H1 (cell line): Measurements from ENCODE around the gene PLXNA4. TPM values are rescaled to one million over a fixed set of nuclear protein-coding genes. Genes with fewer than 3 reads are reported as not detected.

ENCODE experiments used
- CTCF ChIA-PET: fragments of 300-600 bp; sonication (Branson Sonifier 250); formaldehyde crosslinking; loops from one replicate; lab custom pipeline; 2021; ENCODE audit not compliant: partially characterized antibody; lab: Charles Lee
- POLR2A ChIA-PET: fragments of 300-600 bp; sonication (Branson Sonifier 250); formaldehyde crosslinking; loops from one replicate; lab custom pipeline; 2021; ENCODE audit warnings: inconsistent platforms; ENCODE audit not compliant: partially characterized antibody; lab: Charles Lee
- DNase-seq, 2 experiments: peaks; one replicate each; pipeline versions ENCODE4 v3.0.0 to v3.0.0-alpha.2; 2010 to 2022; ENCODE audit warnings: low spot score in 2 of 2, low read depth in 1 of 2, mixed read lengths in 1 of 2
- FAIRE-seq: peaks from 2 replicates; lab custom pipeline; 2011; peaks lifted over from hg19 to GRCh38; lab: Jason Lieb, UNC
- H2AFZ ChIP-seq: 2 replicates; pipeline ENCODE4 v1.8.1; 2012; ENCODE audit warnings: low read length, inconsistent platforms
- H2AK5ac ChIP-seq: 2 replicates; pipeline ENCODE4 v1.6.1; 2013; ENCODE audit warnings: low read depth, low read length
- H2BK120ac ChIP-seq: replicated peaks from 2 replicates; pipeline ENCODE3; 2013; ENCODE audit warnings: low read depth, low read length, inconsistent platforms
- H2BK12ac ChIP-seq: 2 replicates; pipeline ENCODE4 v1.6.1; 2013; ENCODE audit warnings: low read depth, low read length
- H2BK15ac ChIP-seq: 2 replicates; pipeline ENCODE4 v1.6.1; 2013; ENCODE audit warnings: low read length
- H2BK20ac ChIP-seq: 2 replicates; pipeline ENCODE4 v1.6.1; 2013; ENCODE audit warnings: low read length
- H2BK5ac ChIP-seq: 2 replicates; pipeline ENCODE4 v1.6.1; 2013; ENCODE audit warnings: low read depth, low read length
- H3K14ac ChIP-seq: 2 replicates; pipeline ENCODE4 v1.6.1; 2013; ENCODE audit warnings: inconsistent platforms; ENCODE audit not compliant: insufficient read length
- H3K18ac ChIP-seq: 2 replicates; pipeline ENCODE4 v1.6.1; 2013; ENCODE audit warnings: low read length; ENCODE audit errors: extremely low read depth
- H3K23ac ChIP-seq: 2 replicates; pipeline ENCODE4 v1.6.1; 2013; ENCODE audit warnings: inconsistent platforms; ENCODE audit not compliant: insufficient read length
- H3K23me2 ChIP-seq: 2 replicates; pipeline ENCODE4 v1.6.1; 2013; ENCODE audit warnings: low read depth, low read length
- H3K27ac ChIP-seq: 2 replicates; pipeline ENCODE4 v1.6.1; 2011; ENCODE audit warnings: low read depth, low read length, inconsistent platforms
- H3K27me3 ChIP-seq, 4 experiments: replicated peaks in 1 of 4; 1 replicate in 1 of 4; 2 replicates in 3 of 4; pipeline versions ENCODE4 v1.6.1 to v1.8.1; 2011 to 2013; ENCODE audit warnings: low read length in 3 of 4, mild to moderate bottlenecking in 3 of 4, inconsistent platforms in 2 of 4, mixed read lengths in 2 of 4, moderate library complexity in 1 of 4; ENCODE audit not compliant: control insufficient read depth in 3 of 4, insufficient read depth in 3 of 4; ENCODE audit errors: extremely low read depth in 1 of 4
- H3K36me3 ChIP-seq, 4 experiments: 2 replicates each; pipeline versions ENCODE4 v1.6.1 to v1.8.1; 2011 to 2013; ENCODE audit warnings: mild to moderate bottlenecking in 4 of 4, low read length in 3 of 4, moderate library complexity in 2 of 4, control low read depth in 1 of 4, inconsistent platforms in 1 of 4; ENCODE audit not compliant: insufficient read depth in 4 of 4, control insufficient read depth in 2 of 4
- H3K4ac ChIP-seq: replicated peaks from 2 replicates; pipeline ENCODE3; 2013; ENCODE audit warnings: low read length, low read depth, mixed read lengths, inconsistent platforms; ENCODE audit not compliant: insufficient read length
- H3K4me1 ChIP-seq, 4 experiments: replicated peaks in 1 of 4; 1 replicate in 1 of 4; 2 replicates in 3 of 4; pipeline versions ENCODE4 v1.6.1 to v1.8.1; 2011 to 2013; ENCODE audit warnings: low read length in 3 of 4, inconsistent platforms in 2 of 4, mixed read lengths in 1 of 4; ENCODE audit not compliant: insufficient read depth in 4 of 4, control insufficient read depth in 3 of 4
- H3K4me2 ChIP-seq, 2 experiments: 2 replicates each; pipeline versions ENCODE4 v1.6.1 to v1.8.1; 2011 to 2013; ENCODE audit warnings: low read depth in 2 of 2, low read length in 2 of 2, control low read depth in 1 of 2, inconsistent platforms in 1 of 2, mild to moderate bottlenecking in 1 of 2; ENCODE audit not compliant: insufficient read depth in 1 of 2
- H3K4me3 ChIP-seq, 4 experiments: fragments of 200-600, 300-600 bp in 1 of 4; sonication (generic), shearing (Covaris generic), sonication (Bioruptor Twin) in 1 of 4; 2 replicates each; pipeline versions ENCODE4 v1.5.1 to v1.8.1; 2011 to 2016; ENCODE audit warnings: low read length in 4 of 4, low read depth in 3 of 4, control low read depth in 2 of 4, inconsistent platforms in 2 of 4, mild to moderate bottlenecking in 2 of 4, mixed read lengths in 1 of 4, moderate library complexity in 1 of 4; ENCODE audit not compliant: insufficient read depth in 2 of 4; ENCODE audit errors: extremely low read depth in 1 of 4
- H3K56ac ChIP-seq: replicated peaks from 2 replicates; pipeline ENCODE3; 2013; ENCODE audit warnings: low read depth, mild to moderate bottlenecking, mixed read lengths, low read length, inconsistent platforms; ENCODE audit not compliant: insufficient read length
- H3K79me1 ChIP-seq: 2 replicates; pipeline ENCODE4 v1.6.1; 2013; ENCODE audit warnings: low read depth, low read length, control low read depth
- H3K79me2 ChIP-seq, 2 experiments: 2 replicates each; pipeline versions ENCODE4 v1.6.1 to v1.8.1; 2012 to 2013; ENCODE audit warnings: low read length in 2 of 2, mild to moderate bottlenecking in 2 of 2, inconsistent platforms in 1 of 2; ENCODE audit not compliant: insufficient read depth in 2 of 2, control insufficient read depth in 1 of 2
- H3K9ac ChIP-seq, 4 experiments: replicated peaks in 1 of 4; 1 replicate in 1 of 4; 2 replicates in 3 of 4; pipeline versions ENCODE4 v1.6.1 to v1.8.1; 2011 to 2013; ENCODE audit warnings: low read depth in 3 of 4, low read length in 3 of 4, control low read depth in 2 of 4, mild to moderate bottlenecking in 2 of 4, moderate library complexity in 2 of 4, inconsistent platforms in 1 of 4; ENCODE audit errors: extremely low read depth in 1 of 4
- H3K9me3 ChIP-seq, 2 experiments: 2 replicates each; pipeline versions ENCODE4 v1.6.1 to v1.8.1; 2012 to 2013; ENCODE audit warnings: mild to moderate bottlenecking in 2 of 2, moderate library complexity in 2 of 2, control low read depth in 1 of 2, inconsistent platforms in 1 of 2, low read depth in 1 of 2, low read length in 1 of 2, mixed read lengths in 1 of 2; ENCODE audit not compliant: insufficient read depth in 2 of 2
- H4K20me1 ChIP-seq, 2 experiments: replicated peaks in 1 of 2; 2 replicates each; pipeline versions ENCODE3 to v1.8.1; 2011 to 2013; ENCODE audit warnings: inconsistent platforms in 2 of 2, low read length in 2 of 2, mild to moderate bottlenecking in 1 of 2; ENCODE audit not compliant: insufficient read depth in 2 of 2, control insufficient read depth in 1 of 2
- H4K5ac ChIP-seq: 2 replicates; pipeline ENCODE4 v1.6.1; 2013; ENCODE audit warnings: low read length, low read depth, mixed read lengths, inconsistent platforms; ENCODE audit not compliant: insufficient read length
- H4K8ac ChIP-seq: 2 replicates; pipeline ENCODE4 v1.8.0; 2013; ENCODE audit warnings: mild to moderate bottlenecking, moderate library complexity, low read length, inconsistent platforms; ENCODE audit not compliant: insufficient read depth; ENCODE audit errors: extremely low read depth
- H4K91ac ChIP-seq: replicated peaks from 2 replicates; pipeline ENCODE3; 2013; ENCODE audit warnings: low read length, mixed read lengths, inconsistent platforms; ENCODE audit not compliant: insufficient read length
- SRF ChIP-seq: IDR thresholded peaks from 2 replicates; pipeline ENCODE4 v1.6.1; 2011; ENCODE audit warnings: mild to moderate bottlenecking, low read depth, low read length, moderate library complexity
- YY1 ChIP-seq: IDR thresholded peaks from 2 replicates; pipeline ENCODE4 v1.6.1; 2011; ENCODE audit warnings: low read depth, mild to moderate bottlenecking, low read length
- WGBS, 2 experiments: shearing (Covaris generic) in 1 of 2; methylation state at CpG; one replicate each; pipeline versions ENCODE4 v1.1.6 to v1.1.7; 2013 to 2015; ENCODE audit warnings: low lambda C conversion rate in 2 of 2, mixed read lengths in 2 of 2, inconsistent platforms in 1 of 2, low coverage in 1 of 2, missing lambda C conversion rate in 1 of 2; ENCODE audit not compliant: insufficient replicate concordance in 2 of 2, insufficient coverage in 1 of 2, insufficient read length in 1 of 2; ENCODE audit errors: extremely low coverage in 1 of 2, missing lambda C conversion rate in 1 of 2; 5-methylcytosine and 5-hydroxymethylcytosine counted together
- polyA plus RNA-seq, 7 experiments: library from polyadenylated mRNA; depleted of rRNA in 3 of 7; stranded (reverse) in 5 of 7; unstranded in 2 of 7; fragments of >200 nt in 5 of 7; fragments of 200-250 nt in 2 of 7; gene quantifications; 1 replicate in 5 of 7; 2 replicates in 1 of 7; 4 replicates in 1 of 7; pipeline versions ENCODE4 v1.2.1 to v1.2.3, GENCODE V29; 2011 to 2013; ENCODE audit warnings: missing spikeins in 2 of 7, mixed read lengths in 2 of 7
- total RNA-seq: library from RNA; stranded (reverse); fragmentation: NEBNext Ultra II Directional; extraction: Animal tissue kit (Norgen Biotek cat#: 25700); gene quantifications from 2 replicates; pipeline ENCODE4 v1.2.1, GENCODE V29; 2021

The PLXNA4 gene
- total and polyA plus RNA-seq, 2 of the 8 experiments (the other 6 are each of a cell fraction or from before 2014, with no cell fraction given), result 0.76 to 0.79 TPM

DNA sequence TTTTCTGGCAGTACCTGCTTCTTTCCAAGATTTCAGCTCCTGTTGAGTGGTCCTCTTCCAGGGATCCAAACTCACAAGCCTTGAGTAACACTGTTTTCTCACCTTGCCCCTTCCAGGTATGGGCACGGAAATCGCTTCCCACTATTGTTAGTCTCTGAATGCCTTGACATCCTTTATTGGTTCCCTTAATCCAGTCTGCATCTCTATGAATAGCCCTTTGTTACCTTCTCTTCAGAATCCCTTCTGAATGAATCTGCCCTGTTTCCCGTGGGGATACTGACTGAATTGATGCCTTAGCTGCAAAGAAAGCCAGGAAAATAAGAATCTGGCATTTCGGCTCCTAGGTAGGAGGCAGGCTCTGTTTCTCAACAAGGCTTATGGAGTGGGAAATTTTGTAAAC, 467.7 kb downstream of the PLXNA4 start:
- H2BK120ac ChIP-seq, result no peak overlapping the region
- H2BK20ac ChIP-seq, result no peak overlapping the region
- no peak overlapping the region for H3K56ac ChIP-seq
- no peak overlapping the region for H2AFZ ChIP-seq
- no peak overlapping the region for H4K8ac ChIP-seq
- no peak overlapping the region; the same call in 1 of the 2 replicates for H2BK12ac ChIP-seq
- H3K4me1 ChIP-seq, result peaks cover 4 to 8% (median 6%) of the 10 kb centered on the region in 4 experiments; a peak in 6 of 7 replicates
- ChIA-PET CTCF (no interaction called here), POLR2A (no interaction called here)
- H3K27ac ChIP-seq, result no peak overlapping the region
- peak; percentile 58 for FAIRE-seq
- no peaks in the 10 kb centered on the region for H3K9me3 ChIP-seq
- H4K91ac ChIP-seq, result no peak overlapping the region
- TF ChIP-seq YY1 (no peak), SRF (peak; percentile 51; the same call in 1 of the 2 replicates)
- H3K4me2 ChIP-seq, result no peak overlapping the region
- 52% methylated on average over 4 of the region's 4 CpGs; no CpG with 5 or more reads in 1 of the 2 experiments for WGBS, 2 experiments
- no peak overlapping the region for H3K23ac ChIP-seq
- no peak overlapping the region for H4K5ac ChIP-seq
- H3K23me2 ChIP-seq, result no peaks in the 10 kb centered on the region
- no peak overlapping the region for H3K14ac ChIP-seq
- no peak overlapping the region for H2AK5ac ChIP-seq
- no peaks in the 10 kb centered on the region for H3K36me3 ChIP-seq
- H3K18ac ChIP-seq, result no peak overlapping the region
- H4K20me1 ChIP-seq, result no peaks in the 10 kb centered on the region
- H2BK5ac ChIP-seq, result no peak overlapping the region
- H3K9ac ChIP-seq, result no peak overlapping the region
- no peak overlapping the region for H2BK15ac ChIP-seq
- no peak overlapping the region for H3K4ac ChIP-seq
- DNase-seq, result no peak
- no peaks in the 10 kb centered on the region for H3K79me1 ChIP-seq
- no peak overlapping the region for H3K4me3 ChIP-seq
- no peaks in the 10 kb centered on the region for H3K79me2 ChIP-seq
- no peaks in the 10 kb centered on the region for H3K27me3 ChIP-seq
